Caco-2 (cell line): ENCODE measurements around the gene LURAP1L. TPM values are rescaled to one million over a fixed set of nuclear protein-coding genes. Genes with fewer than 3 reads are reported as not detected.

ENCODE experiments used
- BruUV-seq: library from RNA; stranded (reverse); fragments of 400-500 nt; replicated peaks from 2 replicates; lab custom pipeline; 2021; lab: Mats Ljungman, UMichigan
- CTCF ChIA-PET: fragments of 300-600 bp; sonication (Branson Sonifier 250); formaldehyde crosslinking; loops from one replicate; lab custom pipeline; 2022; ENCODE audit warnings: antibody characterized with exemption; lab: Charles Lee
- POLR2A ChIA-PET: fragments of 300-600 bp; sonication (Branson Sonifier 250); formaldehyde crosslinking; loops from one replicate; lab custom pipeline; 2022; ENCODE audit warnings: antibody characterized with exemption; lab: Charles Lee
- DNase-seq, 2 experiments: peaks; one replicate each; pipeline versions ENCODE4 v3.0.0 to v3.0.0-alpha.2; 2020 to 2022
- H3K27me3 ChIP-seq: replicated peaks from 2 replicates; pipeline ENCODE4 v1.6.0; 2011; ENCODE audit warnings: low read length; ENCODE audit not compliant: control insufficient read depth, insufficient read depth
- H3K36me3 ChIP-seq: 2 replicates; pipeline ENCODE4 v1.5.1; 2011; ENCODE audit warnings: low read length; ENCODE audit not compliant: control insufficient read depth, insufficient read depth
- H3K4me1 ChIP-seq: fragments of 250-450 bp; sonication (Bioruptor Pico); 2 replicates; pipeline ENCODE4 v1.5.1; 2020; ENCODE audit warnings: mild to moderate bottlenecking
- H3K4me3 ChIP-seq: 2 replicates; pipeline ENCODE4 v1.5.1; 2011; ENCODE audit warnings: low read depth, mild to moderate bottlenecking, control low read depth, low read length
- H3K9me3 ChIP-seq: fragments of 250-450 bp; sonication (Bioruptor Pico); 2 replicates; pipeline ENCODE4 v1.5.1; 2020; ENCODE audit warnings: mild to moderate bottlenecking, moderate library complexity
- H3K27ac Mint-ChIP-seq: one replicate; pipeline ENCODE4 v1.8.0; 2022; ENCODE audit warnings: mixed read lengths; ENCODE audit not compliant: unreplicated experiment
- H3K27me3 Mint-ChIP-seq: one replicate; pipeline ENCODE4 v1.8.0; 2022; ENCODE audit warnings: mixed read lengths; ENCODE audit not compliant: insufficient read depth, unreplicated experiment
- H3K36me3 Mint-ChIP-seq: one replicate; pipeline ENCODE4 v1.8.0; 2022; ENCODE audit warnings: mild to moderate bottlenecking, mixed read lengths; ENCODE audit not compliant: insufficient read depth, unreplicated experiment
- H3K4me1 Mint-ChIP-seq: one replicate; pipeline ENCODE4 v1.8.0; 2022; ENCODE audit warnings: low read depth, mixed read lengths; ENCODE audit not compliant: unreplicated experiment
- H3K4me3 Mint-ChIP-seq: one replicate; pipeline ENCODE4 v1.8.0; 2022; ENCODE audit warnings: mild to moderate bottlenecking, moderate library complexity, mixed read lengths; ENCODE audit not compliant: unreplicated experiment
- H3K9me3 Mint-ChIP-seq: one replicate; pipeline ENCODE4 v1.8.0; 2022; ENCODE audit warnings: mixed read lengths; ENCODE audit not compliant: unreplicated experiment
- CTCF ChIP-seq, 2 experiments: fragments of 200-600 bp in 1 of 2; IDR thresholded peaks; 1 replicate in 1 of 2; 2 replicates in 1 of 2; pipeline versions ENCODE4 v1.5.1 to v1.8.0; 2011 to 2022; ENCODE audit warnings: antibody characterized with exemption in 1 of 2, control low read depth in 1 of 2, inconsistent platforms in 1 of 2, low read depth in 1 of 2, low read length in 1 of 2, mild to moderate bottlenecking in 1 of 2, moderate library complexity in 1 of 2; ENCODE audit not compliant: insufficient read depth in 1 of 2, severe bottlenecking in 1 of 2, unreplicated experiment in 1 of 2
- intact Hi-C: fragments of 100-400 bp; cut with micrococcal nuclease; formaldehyde crosslinking; loops from one replicate; pipeline ENCODE4 v1.10.0; 2022; ENCODE audit not compliant: unreplicated experiment
- total RNA-seq: library from RNA; stranded (reverse); gene quantifications from 2 replicates; pipeline ENCODE4 v1.2.3, GENCODE V29; 2022

The LURAP1L gene
- total RNA-seq, 1 experiment from 2014 or later: not detected

GRCh38 chr9:12826924-12827565, 52.2 kb downstream of the LURAP1L start:
- Histone ChIP-seq H3K4me1 (no peaks in the 10 kb centered on the region), H3K9me3 (no peaks in the 10 kb centered on the region), H3K27me3 (no peaks in the 10 kb centered on the region), H3K4me3 (no peak overlapping the region), H3K36me3 (no peaks in the 10 kb centered on the region)
- Mint-ChIP-seq H3K4me1 (no peaks in the 10 kb centered on the region), H3K9me3 (no peaks in the 10 kb centered on the region), H3K27ac (no peak overlapping the region), H3K4me3 (no peak overlapping the region), H3K36me3 (no peaks in the 10 kb centered on the region), H3K27me3 (no peaks in the 10 kb centered on the region)
- ChIA-PET CTCF (no interaction called here), POLR2A (no interaction called here)
- no peak for TF ChIP-seq CTCF (IDR thresholded peaks at IDR 0.05; ENCODE audit: insufficient read depth in 1 of 2, low read depth in 1 of 2, low read length in 1 of 2, severe bottlenecking in 1 of 2, unreplicated experiment in 1 of 2)
- no peak for DNase-seq
- BruUV-seq: no TSS peak
- intact Hi-C loops: no loop called here

- intact Hi-C loops: no loop called here
- Mint-ChIP-seq H3K4me3 (no peak overlapping the region), H3K27me3 (no peaks in the 10 kb centered on the region), H3K9me3 (peaks cover 6% of the 10 kb centered on the region), H3K36me3 (no peaks in the 10 kb centered on the region), H3K27ac (no peak overlapping the region), H3K4me1 (no peaks in the 10 kb centered on the region)
- CTCF ChIA-PET: no interaction called here
- POLR2A ChIA-PET: no interaction called here
- no peak for TF ChIP-seq CTCF (IDR thresholded peaks at IDR 0.05; ENCODE audit: insufficient read depth in 1 of 2, low read depth in 1 of 2, low read length in 1 of 2, severe bottlenecking in 1 of 2, unreplicated experiment in 1 of 2)
- no peak for DNase-seq
- no peaks in the 10 kb centered on the region for H3K27me3 ChIP-seq
- BruUV-seq: no TSS peak
- no peak overlapping the region for H3K4me3 ChIP-seq
- no peaks in the 10 kb centered on the region for H3K4me1 ChIP-seq
- no peaks in the 10 kb centered on the region for H3K36me3 ChIP-seq
- H3K9me3 ChIP-seq: no peaks in the 10 kb centered on the region
These were observed 58.9 kb downstream of the LURAP1L start for GRCh38 chr9:12833701-12834100.

- H3K9me3 ChIP-seq: no peaks in the 10 kb centered on the region
- Mint-ChIP-seq H3K9me3 (peaks cover 6% of the 10 kb centered on the region), H3K27ac (no peak overlapping the region), H3K4me3 (no peak overlapping the region), H3K27me3 (no peaks in the 10 kb centered on the region), H3K36me3 (no peaks in the 10 kb centered on the region), H3K4me1 (no peaks in the 10 kb centered on the region)
- intact Hi-C loops: no loop called here
- no peak overlapping the region for H3K4me3 ChIP-seq
- TF ChIP-seq CTCF (IDR thresholded peaks at IDR 0.05; ENCODE audit: insufficient read depth in 1 of 2, low read depth in 1 of 2, low read length in 1 of 2, severe bottlenecking in 1 of 2, unreplicated experiment in 1 of 2): no peak
- CTCF ChIA-PET: no interaction called here
- no peaks in the 10 kb centered on the region for H3K36me3 ChIP-seq
- POLR2A ChIA-PET: no interaction called here
- no TSS peak for BruUV-seq
- no peaks in the 10 kb centered on the region for H3K27me3 ChIP-seq
- no peak for DNase-seq
- H3K4me1 ChIP-seq: no peaks in the 10 kb centered on the region
These were observed 63.7 kb downstream of the LURAP1L start for GRCh38 chr9:12838546-12838945.
